Thymus (tissue), 11 donors: Measurements from ENCODE around the gene MGMT. TPM values are rescaled to one million over a fixed set of nuclear protein-coding genes. Genes with fewer than 3 reads are reported as not detected.

Source experiments
- DNase-seq, 9 donors: peaks; one replicate each; pipeline ENCODE4 v3.0.0-alpha.2; 2013; ENCODE audit warnings: low spot score in 9 of 9, low read depth in 6 of 9, missing footprints in 1 of 9
- H3K27ac ChIP-seq, 2 donors: one replicate each; pipeline ENCODE4 v1.5.1; 2013; ENCODE audit warnings: control low read depth in 1 of 2, low read depth in 1 of 2, low read length in 1 of 2, mild to moderate bottlenecking in 1 of 2, moderate library complexity in 1 of 2
- H3K27me3 ChIP-seq, 2 donors: one replicate each; pipeline ENCODE4 v1.5.1; 2013; ENCODE audit warnings: low read length in 1 of 2; ENCODE audit not compliant: control insufficient read depth in 2 of 2, insufficient read depth in 1 of 2
- H3K36me3 ChIP-seq, 2 donors: one replicate each; pipeline ENCODE4 v1.5.1; 2013; ENCODE audit warnings: low read length in 1 of 2, mild to moderate bottlenecking in 1 of 2, moderate library complexity in 1 of 2; ENCODE audit not compliant: control insufficient read depth in 2 of 2, insufficient read depth in 2 of 2
- H3K4me1 ChIP-seq, 2 donors: one replicate each; pipeline ENCODE4 v1.5.1; 2013; ENCODE audit warnings: low read length in 2 of 2; ENCODE audit not compliant: control insufficient read depth in 2 of 2, insufficient read depth in 2 of 2
- H3K4me3 ChIP-seq, 2 donors: one replicate each; pipeline ENCODE4 v1.5.1; 2013; ENCODE audit warnings: low read length in 2 of 2, control low read depth in 1 of 2, mild to moderate bottlenecking in 1 of 2
- H3K9me3 ChIP-seq, 2 donors: one replicate each; pipeline ENCODE4 v1.5.1; 2013; ENCODE audit warnings: low read length in 1 of 2, mild to moderate bottlenecking in 1 of 2; ENCODE audit not compliant: control insufficient read depth in 2 of 2, insufficient read depth in 1 of 2
- WGBS: extraction: QIAGEN DNeasy Blood & Tissue Kit; methylation state at CpG from one replicate; pipeline ENCODE4 v1.1.7; 2013; 5-methylcytosine and 5-hydroxymethylcytosine counted together
- polyA plus RNA-seq: library from polyadenylated mRNA; stranded (reverse); fragments of 200-250 nt; gene quantifications from one replicate; pipeline ENCODE4 v1.2.3, GENCODE V29; 2013
- total RNA-seq: library from RNA; stranded (reverse); fragments of 120-200 nt; gene quantifications from one replicate; pipeline ENCODE4 v1.2.4, GENCODE V29; 2013
- donor health status: healthy.

The MGMT gene
- total and polyA plus RNA-seq, 2 donors = 20.9 to 42.4 TPM

- Histone ChIP-seq H3K27me3 (no peaks in the 10 kb centered on the region), H3K9me3 (no peaks in the 10 kb centered on the region), H3K36me3 (peaks cover 5 to 6% of the 10 kb centered on the region in 2 donors), H3K27ac (no peak overlapping the region), H3K4me3 (no peak overlapping the region), H3K4me1 (peaks cover 8 to 20% of the 10 kb centered on the region in 2 donors)
- no peak for DNase-seq
- WGBS = 96% methylated on average over 24 of the region's 24 CpGs
Observed at GRCh38 chr10:129761197-129761972, 294.3 kb downstream of the MGMT start.

GRCh38 chr10:129761981-129762956 is 295.2 kb downstream of the MGMT start:
- Histone ChIP-seq H3K9me3 (no peaks in the 10 kb centered on the region), H3K27ac (no peak overlapping the region), H3K4me1 (peaks cover 4 to 12% of the 10 kb centered on the region in 2 donors), H3K4me3 (no peak overlapping the region), H3K36me3 (peaks cover 5 to 6% of the 10 kb centered on the region in 2 donors), H3K27me3 (no peaks in the 10 kb centered on the region)
- no peak for DNase-seq
- WGBS = 97% methylated on average over 25 of the region's 25 CpGs

- no peak for DNase-seq
- no peaks in the 10 kb centered on the region for H3K27me3 ChIP-seq
- H3K27ac ChIP-seq = no peak overlapping the region
- 97% methylated on average over 23 of the region's 23 CpGs for WGBS
- H3K36me3 ChIP-seq = peaks cover 5 to 6% of the 10 kb centered on the region in 2 donors
- no peak overlapping the region for H3K4me3 ChIP-seq
- no peaks in the 10 kb centered on the region for H3K9me3 ChIP-seq
- no peaks in the 10 kb centered on the region for H3K4me1 ChIP-seq
Observed at GRCh38 chr10:129764011-129764900, 297.2 kb downstream of the MGMT start.

- peaks cover 0 to under 1% of the 10 kb centered on the region in 2 donors for H3K36me3 ChIP-seq
Observed at GRCh38 chr10:129764901-129765663, 298.0 kb downstream of the MGMT start.

GRCh38 chr10:129765664-129766550 is 298.9 kb downstream of the MGMT start:
- Histone ChIP-seq H3K4me3 (no peak overlapping the region), H3K36me3 (no peaks in the 10 kb centered on the region), H3K27ac (no peak overlapping the region), H3K4me1 (no peaks in the 10 kb centered on the region), H3K9me3 (no peaks in the 10 kb centered on the region), H3K27me3 (no peaks in the 10 kb centered on the region)
- no peak for DNase-seq
- 97% methylated on average over 25 of the region's 25 CpGs for WGBS

More at GRCh38 chr10:129764901-129765663, 298.0 kb downstream of the MGMT start:
- no peak for DNase-seq
- no peaks in the 10 kb centered on the region for H3K9me3 ChIP-seq
- H3K27me3 ChIP-seq = no peaks in the 10 kb centered on the region
- WGBS = 97% methylated on average over 13 of the region's 13 CpGs
- no peak overlapping the region for H3K4me3 ChIP-seq
- H3K4me1 ChIP-seq = no peaks in the 10 kb centered on the region
- no peak overlapping the region for H3K27ac ChIP-seq

- H3K36me3 ChIP-seq = no peaks in the 10 kb centered on the region
Observed at GRCh38 chr10:129766611-129767550, 299.8 kb downstream of the MGMT start.

GRCh38 chr10:129767751-129768150 is 300.7 kb downstream of the MGMT start:
- no peaks in the 10 kb centered on the region for H3K9me3 ChIP-seq
- no peaks in the 10 kb centered on the region for H3K4me1 ChIP-seq
- H3K36me3 ChIP-seq = no peaks in the 10 kb centered on the region
- WGBS = 97% methylated on average over 10 of the region's 10 CpGs
- no peaks in the 10 kb centered on the region for H3K27me3 ChIP-seq
- no peak overlapping the region for H3K27ac ChIP-seq
- H3K4me3 ChIP-seq = no peak overlapping the region
- DNase-seq = no peak

More at GRCh38 chr10:129766611-129767550, 299.8 kb downstream of the MGMT start:
- Histone ChIP-seq H3K27ac (no peak overlapping the region), H3K4me3 (no peak overlapping the region), H3K4me1 (no peaks in the 10 kb centered on the region), H3K9me3 (no peaks in the 10 kb centered on the region), H3K27me3 (no peaks in the 10 kb centered on the region)
- WGBS = 96% methylated on average over 25 of the region's 25 CpGs
- DNase-seq = no peak
